HG03039 (cell line): Measurements from ENCODE around the gene TP53TG5.

Experiments used
- ATAC-seq: cut with Tn5 transposase; IDR thresholded peaks from one replicate; pipeline ENCODE4 v1.9.1; 2021; ENCODE audit warnings: mild to moderate bottlenecking, moderate library complexity; ENCODE audit not compliant: unreplicated experiment

Gene TP53TG5

DNA sequence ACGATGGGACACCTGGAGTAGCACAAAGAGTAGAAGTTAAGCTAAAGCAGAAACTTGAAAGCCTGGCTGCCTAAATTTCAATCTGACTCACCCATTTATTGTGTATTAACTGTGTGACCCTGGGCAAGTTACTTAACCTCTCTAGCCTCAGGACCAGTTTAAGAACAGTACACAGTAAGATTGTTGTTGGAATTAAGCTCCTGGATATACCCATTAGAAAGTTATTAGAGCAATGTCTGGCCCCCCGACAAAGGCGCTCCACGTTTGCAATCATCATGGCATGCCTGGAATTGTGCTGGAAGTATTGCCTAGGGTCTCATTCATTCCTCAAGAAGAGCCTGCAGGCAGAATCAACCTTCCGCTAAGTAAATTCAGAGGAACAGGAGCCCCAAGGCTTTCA, 31.3 kb downstream of the TP53TG5 start:
- no peak for ATAC-seq

DNA sequence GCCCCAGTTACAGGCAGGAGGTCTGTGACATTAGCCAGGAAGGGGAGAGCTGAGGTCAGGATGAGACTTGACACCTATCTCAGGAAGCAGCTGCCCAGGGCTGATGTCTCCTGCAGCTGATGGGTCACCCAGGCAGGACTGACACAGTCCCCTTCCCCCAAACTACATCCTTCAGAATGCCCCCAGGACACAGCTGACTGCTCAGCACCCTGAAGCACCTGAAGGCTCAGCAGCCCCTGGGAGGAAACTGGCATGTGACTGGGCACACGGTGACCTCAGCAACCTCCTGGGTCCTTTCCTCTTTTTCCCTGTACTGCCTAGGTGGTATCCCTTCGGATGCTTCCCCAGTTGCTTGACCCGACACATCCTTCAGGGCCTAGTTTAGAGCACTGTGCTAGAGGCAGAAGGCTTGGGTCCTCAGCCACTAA, 31.8 kb downstream of the TP53TG5 start:
- ATAC-seq = no peak

DNA sequence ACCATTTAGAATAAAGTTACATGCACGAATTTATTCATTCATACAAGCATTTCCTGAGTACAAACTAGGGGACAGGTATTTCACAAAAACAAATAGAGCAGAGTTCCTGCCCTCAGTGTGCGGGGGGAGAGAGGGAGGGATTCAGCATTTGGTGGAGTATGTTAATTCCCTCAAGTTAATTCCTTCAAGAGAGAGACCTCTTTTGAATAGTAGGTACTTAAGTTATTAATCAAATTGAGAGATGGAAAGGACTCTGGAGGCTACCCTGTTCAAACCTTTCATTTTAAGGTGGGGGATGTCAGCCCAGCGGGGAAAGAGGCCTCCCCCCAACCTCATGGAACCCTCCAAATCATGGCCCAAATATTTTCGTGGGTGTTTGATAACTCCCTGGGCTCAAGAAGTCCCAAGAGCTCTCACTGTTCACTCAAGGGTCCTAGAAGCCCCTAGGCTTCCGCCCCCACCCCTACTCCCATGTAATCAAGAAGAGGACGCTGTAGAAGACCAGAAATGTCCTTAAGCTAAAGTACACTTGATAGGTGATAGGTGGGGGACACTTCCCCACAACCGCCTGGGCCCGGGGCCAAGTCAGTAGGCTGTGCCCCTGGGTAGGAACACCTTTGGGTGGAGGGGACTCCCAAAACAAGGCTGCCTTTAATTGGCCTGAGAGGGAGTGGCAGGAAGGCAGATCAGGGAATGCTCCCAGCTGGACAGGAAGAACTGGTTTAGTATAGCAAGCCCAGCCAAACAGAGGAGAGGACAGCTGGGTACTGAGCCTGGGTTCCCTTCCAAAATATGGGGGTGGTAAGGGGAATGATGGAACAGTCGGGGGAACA, 32.8 kb downstream of the TP53TG5 start:
- no peak for ATAC-seq

GRCh38 chr20:45344168-45344860, 33.8 kb downstream of the TP53TG5 start:
- ATAC-seq = no peak

DNA sequence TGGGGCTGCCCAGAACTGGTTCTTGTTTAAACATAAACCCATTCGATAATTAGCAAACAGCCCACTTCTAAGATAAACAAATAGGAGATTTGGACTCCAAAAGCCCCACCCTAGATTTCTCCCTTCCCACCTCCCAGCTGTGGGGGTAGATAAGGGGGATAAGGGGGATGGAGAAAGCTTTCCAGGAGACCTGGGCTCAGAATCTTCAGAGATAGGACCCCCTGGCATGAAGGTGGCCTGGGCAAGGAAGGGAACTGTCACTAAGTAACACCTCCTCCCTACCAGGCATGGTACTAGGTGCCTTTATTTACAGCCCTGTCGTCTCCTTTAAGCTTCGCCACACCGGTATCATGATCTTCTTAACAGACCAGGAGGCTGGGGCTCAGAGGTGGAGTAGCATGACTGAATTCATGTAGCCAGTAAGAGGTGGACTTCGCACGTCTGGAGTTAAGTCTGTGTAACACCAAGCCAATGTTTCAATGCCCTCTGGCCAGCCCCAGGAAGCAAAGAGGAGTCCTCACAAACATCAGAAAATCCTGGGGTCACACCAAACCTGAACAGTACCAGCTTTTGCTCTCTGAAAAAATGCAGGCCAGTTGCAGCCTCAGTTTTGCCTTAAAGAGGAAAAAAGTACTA, 34.5 kb downstream of the TP53TG5 start:
- no peak for ATAC-seq

DNA sequence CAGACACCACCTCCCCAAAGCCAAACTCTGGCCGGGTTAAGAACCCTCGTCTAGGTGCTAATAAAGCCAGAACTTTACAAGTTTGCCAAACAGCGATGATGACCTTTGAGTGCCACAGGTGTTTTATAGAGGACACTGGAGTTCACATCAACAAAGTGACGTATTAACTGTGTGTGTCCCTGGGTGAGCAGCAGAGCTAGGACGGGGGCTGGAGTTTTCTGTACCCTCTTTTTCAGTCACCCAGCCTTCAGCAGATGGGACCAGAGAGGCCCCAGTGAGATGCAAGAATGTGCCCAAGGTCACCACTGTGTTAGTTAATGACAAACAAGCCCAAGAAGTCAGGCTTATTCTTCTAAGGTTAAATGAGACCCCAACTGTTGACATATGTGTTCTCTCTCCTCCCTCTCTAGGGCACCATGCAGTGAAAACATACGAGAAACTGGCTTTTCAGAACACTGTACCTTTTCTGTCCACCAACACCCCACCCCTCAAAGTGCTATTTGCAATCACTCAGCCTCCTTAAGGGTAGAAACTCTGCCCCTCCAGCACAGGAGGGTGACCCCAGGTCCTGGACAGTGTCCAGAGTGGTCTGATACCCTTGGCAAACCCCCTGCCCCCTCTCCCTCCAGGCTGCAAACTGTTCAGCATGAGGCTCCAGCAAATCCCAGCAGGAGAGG, 35.1 kb downstream of the TP53TG5 start:
- ATAC-seq = no peak

DNA sequence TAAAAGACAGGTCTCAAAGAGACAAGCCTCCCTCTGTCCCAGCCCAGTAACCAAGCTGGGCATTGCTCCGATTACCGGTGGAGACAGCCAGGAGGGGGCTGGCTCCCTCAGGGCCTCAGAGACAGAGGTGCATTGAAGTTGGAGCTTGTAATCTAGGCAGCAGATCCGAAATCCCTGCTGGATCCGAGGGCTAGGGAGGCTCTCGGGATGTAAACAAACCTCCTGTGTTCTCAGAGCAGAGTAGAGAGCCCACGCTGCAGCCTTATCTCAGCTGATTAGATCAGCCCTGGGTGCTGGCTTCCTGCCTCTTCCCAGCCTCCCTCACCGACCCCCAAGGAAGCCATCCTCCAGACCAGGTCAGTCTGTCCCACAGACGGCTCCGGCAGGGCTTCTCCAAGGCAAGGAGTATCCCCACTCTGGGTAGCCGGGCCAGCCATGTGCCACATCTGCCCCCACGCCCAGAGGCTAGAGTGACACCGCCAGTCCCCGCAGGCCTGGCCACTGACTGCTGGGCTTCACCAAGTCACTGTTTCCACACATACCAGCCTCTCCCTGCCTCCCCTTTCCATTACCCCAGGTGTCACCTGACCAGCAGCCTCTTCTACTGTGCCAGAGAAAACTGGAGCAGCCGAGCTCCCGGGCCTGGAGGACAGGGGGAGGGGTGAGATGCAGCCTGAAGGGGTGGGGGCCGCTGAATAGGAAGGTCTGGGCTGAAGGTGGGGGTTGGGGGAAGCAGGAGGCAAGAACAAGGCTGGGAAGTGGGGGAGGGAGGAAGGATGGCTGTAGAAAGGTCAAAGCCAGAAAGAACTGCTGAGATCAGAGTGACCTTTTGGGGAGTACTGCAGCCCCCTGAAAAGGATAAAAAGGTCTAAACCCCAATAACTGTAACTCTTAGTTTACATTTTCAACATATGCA, 35.9 kb downstream of the TP53TG5 start:
- no peak for ATAC-seq

DNA sequence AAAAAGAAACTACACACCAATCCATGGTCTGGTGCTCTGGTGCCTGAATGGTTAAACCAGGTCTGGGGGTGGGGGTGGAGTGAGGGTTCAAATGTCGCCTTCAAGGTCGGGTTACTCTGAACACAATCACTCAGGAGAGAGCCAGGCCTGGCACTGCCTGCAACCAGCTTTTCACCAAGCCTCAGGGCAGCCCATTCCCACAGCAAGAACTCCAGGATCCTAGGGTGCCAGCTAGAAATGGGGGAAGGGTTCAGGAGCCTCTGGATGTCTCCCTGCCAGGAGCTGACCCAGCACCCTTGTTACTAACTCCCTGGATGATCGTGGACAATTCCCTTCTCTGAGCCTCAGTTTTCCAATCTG, 36.6 kb downstream of the TP53TG5 start:
- no peak for ATAC-seq

DNA sequence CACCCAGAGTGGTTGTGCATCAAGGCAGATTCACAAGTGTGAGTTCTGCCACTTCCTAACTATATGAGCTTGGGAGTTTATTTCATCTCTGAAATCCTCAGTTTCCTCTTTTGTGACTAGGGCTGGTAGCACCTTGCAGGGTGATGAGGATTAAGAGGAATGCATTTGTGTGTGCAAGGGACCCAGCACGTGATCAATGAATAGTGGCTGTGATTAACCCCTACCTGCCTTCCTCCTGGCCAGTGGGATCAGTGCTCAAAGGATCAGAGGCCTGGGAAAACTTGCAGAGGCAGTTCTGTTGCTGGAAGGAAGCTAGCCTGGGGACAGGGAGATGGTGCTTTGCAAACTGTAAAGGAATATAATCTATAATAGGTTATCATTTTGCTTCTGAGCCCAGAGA, 37.2 kb downstream of the TP53TG5 start:
- ATAC-seq = no peak

DNA sequence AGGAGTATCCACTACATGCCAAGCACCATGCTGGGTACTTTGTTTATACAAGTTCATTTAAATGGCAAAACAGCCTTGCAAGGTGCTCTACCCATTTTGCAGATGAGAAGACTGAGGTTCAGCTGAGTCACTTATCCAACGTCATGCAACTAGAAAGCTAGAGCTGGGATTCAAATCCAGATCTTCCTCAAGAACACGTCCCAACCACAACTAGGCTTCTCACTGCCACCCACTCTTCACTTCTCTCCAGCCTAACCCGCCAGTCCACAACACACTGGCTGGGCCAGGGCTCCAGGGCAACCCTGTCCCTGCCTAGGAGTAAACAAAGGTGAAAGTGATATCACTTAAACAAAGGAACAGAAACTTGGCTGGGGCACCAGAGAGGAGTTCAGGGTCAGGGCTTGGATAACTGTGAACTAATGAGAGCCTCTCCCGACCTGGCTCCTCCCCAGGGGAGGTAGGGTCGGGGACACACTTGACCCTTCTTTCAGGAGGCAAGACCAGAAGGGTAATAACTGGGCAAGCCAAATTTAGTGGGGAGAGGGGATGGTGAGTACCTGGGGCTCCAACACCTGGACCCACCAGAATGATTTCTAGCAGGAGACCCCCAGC, 37.8 kb downstream of the TP53TG5 start:
- ATAC-seq = no peak

DNA sequence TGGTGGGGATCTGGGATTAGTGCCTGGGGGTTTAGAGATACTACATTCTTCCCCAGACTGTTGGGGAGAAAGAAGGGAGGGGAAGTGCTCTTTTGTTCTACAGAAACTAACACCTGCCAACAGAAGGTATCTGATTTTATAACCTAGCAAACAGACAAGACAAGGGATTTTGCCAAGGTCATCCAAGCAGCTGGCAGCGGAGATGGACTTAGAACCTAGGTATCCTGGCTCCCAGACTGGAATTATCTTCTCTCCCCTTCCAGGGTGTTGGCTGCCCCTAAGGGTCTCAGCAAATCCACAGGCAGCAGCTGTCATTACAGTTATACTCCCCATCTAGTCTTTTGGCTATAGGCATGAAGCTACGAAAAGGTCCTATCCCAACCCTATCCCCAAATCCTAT, 38.3 kb downstream of the TP53TG5 start:
- ATAC-seq = no peak

GRCh38 chr20:45339084-45339483, 39.0 kb downstream of the TP53TG5 start:
- ATAC-seq = no peak

DNA sequence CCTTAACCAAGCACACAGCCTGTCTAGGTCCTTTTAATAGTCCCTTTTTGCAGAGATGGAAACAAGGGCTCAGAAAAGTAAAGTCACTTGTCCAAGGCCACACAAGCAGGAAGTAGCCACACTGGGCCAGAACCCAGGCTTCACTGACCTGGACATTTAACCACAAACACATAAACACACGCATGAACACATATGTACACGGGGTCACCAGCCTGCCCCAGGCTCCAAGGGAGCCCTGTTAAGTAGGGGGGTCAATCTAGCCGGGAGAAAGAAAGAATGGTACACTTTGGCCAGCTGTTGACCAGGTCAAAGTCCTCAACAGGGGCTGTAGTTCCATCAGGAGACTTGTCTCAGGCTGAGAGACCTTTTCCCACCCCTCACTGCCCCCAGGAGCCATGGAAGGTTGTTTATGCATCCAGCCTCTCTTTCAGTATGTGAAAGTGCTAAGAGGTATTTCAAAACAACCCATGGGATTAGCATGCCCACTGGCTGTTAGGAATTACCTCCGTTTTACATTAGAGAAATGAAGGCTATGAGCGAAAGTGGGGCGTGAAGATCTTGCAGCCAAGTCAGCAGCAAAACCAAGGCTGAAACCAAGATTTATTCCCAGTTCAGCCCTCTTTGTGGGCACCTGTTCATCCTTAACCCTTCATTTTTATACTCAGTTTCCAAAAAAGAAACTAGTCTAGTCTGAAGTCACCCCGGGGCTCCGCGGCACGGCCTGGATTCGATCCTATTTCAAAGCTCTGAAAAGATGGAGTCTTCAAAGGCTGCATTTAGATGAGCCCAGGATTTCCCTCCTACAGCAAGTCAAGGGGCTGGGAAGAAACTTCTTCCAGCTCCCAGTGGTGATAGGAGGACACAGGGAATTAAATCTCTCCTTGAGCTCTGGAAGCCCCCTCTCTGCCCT, 39.7 kb downstream of the TP53TG5 start:
- ATAC-seq = no peak

- no peak for ATAC-seq
Measured at GRCh38 chr20:45337367-45338120, 40.6 kb downstream of the TP53TG5 start.

GRCh38 chr20:45336530-45337366, 41.4 kb downstream of the TP53TG5 start:
- ATAC-seq = no peak

GRCh38 chr20:45330476-45330875, 47.6 kb downstream of the TP53TG5 start:
- no peak for ATAC-seq
